Fibroblast of lung (primary cell): ENCODE results near the gene DIAPH3. TPM values are rescaled to one million over a fixed set of nuclear protein-coding genes. Genes with fewer than 3 reads are reported as not detected.

Experiments used
- DNase-seq, 2 donors: peaks; one replicate each; pipeline versions ENCODE4 v3.0.0 to v3.0.0-alpha.2; 2010; ENCODE audit warnings: low read depth in 2 of 2
- H2AFZ ChIP-seq: 2 replicates; pipeline ENCODE4 v1.5.1; 2012; ENCODE audit warnings: low read length, control low read depth, inconsistent platforms
- H3K27ac ChIP-seq: 2 replicates; pipeline ENCODE4 v1.5.1; 2011; ENCODE audit warnings: low read length, control low read depth; ENCODE audit not compliant: insufficient read depth
- H3K27me3 ChIP-seq: 2 replicates; pipeline ENCODE4 v1.5.1; 2011; ENCODE audit warnings: mild to moderate bottlenecking, low read length; ENCODE audit not compliant: control insufficient read depth, insufficient read depth
- H3K36me3 ChIP-seq: 2 replicates; pipeline ENCODE4 v1.5.1; 2011; ENCODE audit warnings: low read length; ENCODE audit not compliant: control insufficient read depth, insufficient read depth
- H3K4me1 ChIP-seq: 2 replicates; pipeline ENCODE4 v1.5.1; 2011; ENCODE audit warnings: low read length; ENCODE audit not compliant: control insufficient read depth, insufficient read depth; ENCODE audit errors: extremely low read depth
- H3K4me2 ChIP-seq: 2 replicates; pipeline ENCODE4 v1.5.1; 2011; ENCODE audit warnings: low read length, control low read depth; ENCODE audit not compliant: insufficient read depth; ENCODE audit errors: extremely low read depth
- H3K4me3 ChIP-seq, 4 experiments: fragments of 200-600 bp in 1 of 4; sonication (generic) in 1 of 4; replicated peaks in 1 of 4; 2 replicates each; pipeline ENCODE4 v1.5.1; 2011 to 2016; ENCODE audit warnings: low read length in 4 of 4, low read depth in 3 of 4, mild to moderate bottlenecking in 3 of 4, control low read depth in 2 of 4, inconsistent platforms in 1 of 4, mixed read lengths in 1 of 4; ENCODE audit not compliant: insufficient read depth in 1 of 4; ENCODE audit errors: control extremely low read depth in 1 of 4
- H3K79me2 ChIP-seq: 2 replicates; pipeline ENCODE4 v1.5.1; 2012; ENCODE audit warnings: mild to moderate bottlenecking, low read length, inconsistent platforms; ENCODE audit not compliant: control insufficient read depth, insufficient read depth
- H3K9ac ChIP-seq: 2 replicates; pipeline ENCODE4 v1.5.1; 2011; ENCODE audit warnings: mild to moderate bottlenecking, low read length, control low read depth; ENCODE audit not compliant: insufficient read depth
- H3K9me3 ChIP-seq: 2 replicates; pipeline ENCODE4 v1.5.1; 2012; ENCODE audit warnings: low read depth, low read length; ENCODE audit not compliant: control insufficient read depth, insufficient read depth
- H4K20me1 ChIP-seq: 2 replicates; pipeline ENCODE4 v1.5.1; 2011; ENCODE audit warnings: low read length; ENCODE audit not compliant: control insufficient read depth, insufficient read depth; ENCODE audit errors: extremely low read depth
- CTCF ChIP-seq, 2 donors: IDR thresholded peaks in 1 of 2; conservative IDR thresholded peaks in 1 of 2; 1 replicate in 1 of 2; 2 replicates in 1 of 2; pipeline ENCODE4 v1.5.1; 2011 to 2012; ENCODE audit warnings: low read length in 2 of 2, control low read depth in 1 of 2, inconsistent platforms in 1 of 2, low read depth in 1 of 2, mild to moderate bottlenecking in 1 of 2
- EZH2 ChIP-seq: IDR thresholded peaks from 2 replicates; pipeline ENCODE4 v1.5.1; 2012; ENCODE audit warnings: low read length, control low read depth, mild to moderate bottlenecking; ENCODE audit errors: missing control alignments
- polyA plus RNA-seq, 2 donors: library from polyadenylated mRNA; depleted of rRNA in 1 of 2; stranded (reverse) in 1 of 2; unstranded in 1 of 2; fragments of >200 nt; gene quantifications; 2 replicates each; pipeline ENCODE4 v1.2.1, GENCODE V29; 2011 to 2012; ENCODE audit warnings: missing spikeins in 1 of 2
- total RNA-seq: library from RNA; depleted of rRNA; stranded (reverse); fragments of >200 nt; gene quantifications from 2 replicates; pipeline ENCODE4 v1.2.1, GENCODE V29; 2014

The DIAPH3 gene
- total and polyA plus RNA-seq, 2 donors (not counting 1 experiment from before 2014, with no cell fraction given): 5.9 to 10.9 TPM

GRCh38 chr13:59863621-59864020 is 300.1 kb downstream of the DIAPH3 start:
- H2AFZ ChIP-seq: no peak overlapping the region
- H3K4me3 ChIP-seq: no peak overlapping the region
- H3K27ac ChIP-seq: no peak overlapping the region
- H3K36me3 ChIP-seq: no peaks in the 10 kb centered on the region
- H3K9me3 ChIP-seq: no peaks in the 10 kb centered on the region
- no peaks in the 10 kb centered on the region for H3K79me2 ChIP-seq
- H3K4me1 ChIP-seq: no peaks in the 10 kb centered on the region
- no peaks in the 10 kb centered on the region for H3K27me3 ChIP-seq
- TF ChIP-seq CTCF (conservative IDR thresholded peaks at IDR 0.05 in 1 of 2, IDR thresholded peaks at IDR 0.05 in 1 of 2; ENCODE audit: low read depth in 1 of 2, low read length in 2 of 2) (no peak), EZH2 (no peak)
- no peak for DNase-seq
- no peak overlapping the region for H3K4me2 ChIP-seq
- no peaks in the 10 kb centered on the region for H4K20me1 ChIP-seq
- no peak overlapping the region for H3K9ac ChIP-seq

GRCh38 chr13:59861676-59862075 is 302.1 kb downstream of the DIAPH3 start:
- no peak overlapping the region for H2AFZ ChIP-seq
- TF ChIP-seq EZH2 (no peak), CTCF (conservative IDR thresholded peaks at IDR 0.05 in 1 of 2, IDR thresholded peaks at IDR 0.05 in 1 of 2; ENCODE audit: low read depth in 1 of 2, low read length in 2 of 2) (no peak)
- H3K79me2 ChIP-seq: no peaks in the 10 kb centered on the region
- no peak overlapping the region for H3K4me3 ChIP-seq
- H3K4me1 ChIP-seq: no peaks in the 10 kb centered on the region
- no peak overlapping the region for H3K27ac ChIP-seq
- no peaks in the 10 kb centered on the region for H3K27me3 ChIP-seq
- DNase-seq: peak in 1 of 2 donors; percentile 5
- no peaks in the 10 kb centered on the region for H3K9me3 ChIP-seq
- H3K4me2 ChIP-seq: no peak overlapping the region
- H3K36me3 ChIP-seq: no peaks in the 10 kb centered on the region
- no peak overlapping the region for H3K9ac ChIP-seq
- no peaks in the 10 kb centered on the region for H4K20me1 ChIP-seq

- H3K36me3 ChIP-seq: no peaks in the 10 kb centered on the region
- H3K27ac ChIP-seq: no peak overlapping the region
- H3K27me3 ChIP-seq: no peaks in the 10 kb centered on the region
- H3K9me3 ChIP-seq: no peaks in the 10 kb centered on the region
- no peaks in the 10 kb centered on the region for H3K79me2 ChIP-seq
- no peak overlapping the region for H2AFZ ChIP-seq
- TF ChIP-seq EZH2 (no peak), CTCF (conservative IDR thresholded peaks at IDR 0.05 in 1 of 2, IDR thresholded peaks at IDR 0.05 in 1 of 2; ENCODE audit: low read depth in 1 of 2, low read length in 2 of 2) (no peak)
- no peaks in the 10 kb centered on the region for H4K20me1 ChIP-seq
- no peak overlapping the region for H3K9ac ChIP-seq
- no peaks in the 10 kb centered on the region for H3K4me1 ChIP-seq
- H3K4me3 ChIP-seq: no peak overlapping the region
- no peak overlapping the region for H3K4me2 ChIP-seq
- DNase-seq: no peak
These were observed 307.4 kb downstream of the DIAPH3 start for GRCh38 chr13:59856281-59856810.
